Endothelial cell of umbilical vein (primary cell): ENCODE data around the gene IFI27.

Experiments used
- EZH2 ChIP-seq: IDR thresholded peaks from 2 replicates; pipeline ENCODE4 v1.6.1; 2012; ENCODE audit warnings: borderline replicate concordance, low read depth, mild to moderate bottlenecking, moderate library complexity, low read length, inconsistent platforms; ENCODE audit not compliant: severe bottlenecking
- MAX ChIP-seq: IDR thresholded peaks from 2 replicates; pipeline ENCODE4 v1.6.1; 2011; ENCODE audit not compliant: insufficient read depth, insufficient read length
- MYC ChIP-seq: IDR thresholded peaks from one replicate; pipeline ENCODE4 v1.6.1; 2011; ENCODE audit warnings: mild to moderate bottlenecking, low read depth, low read length
- POLR2A ChIP-seq: IDR thresholded peaks from 2 replicates; pipeline ENCODE4 v1.6.1; 2012; ENCODE audit warnings: low read depth, mild to moderate bottlenecking, control low read depth, low read length
- TF ChIP-seq, protein P1 (sequence below), 2 donors: IDR thresholded peaks; 1 replicate in 1 of 2; 2 replicates in 1 of 2; pipeline ENCODE4 v1.5.1; 2011; ENCODE audit warnings: low read length in 2 of 2, mild to moderate bottlenecking in 2 of 2, moderate library complexity in 2 of 2, control low read depth in 1 of 2, inconsistent platforms in 1 of 2, low read depth in 1 of 2; ENCODE audit not compliant: insufficient read depth in 1 of 2; ENCODE audit errors: extremely low read depth in 1 of 2

DNA sequence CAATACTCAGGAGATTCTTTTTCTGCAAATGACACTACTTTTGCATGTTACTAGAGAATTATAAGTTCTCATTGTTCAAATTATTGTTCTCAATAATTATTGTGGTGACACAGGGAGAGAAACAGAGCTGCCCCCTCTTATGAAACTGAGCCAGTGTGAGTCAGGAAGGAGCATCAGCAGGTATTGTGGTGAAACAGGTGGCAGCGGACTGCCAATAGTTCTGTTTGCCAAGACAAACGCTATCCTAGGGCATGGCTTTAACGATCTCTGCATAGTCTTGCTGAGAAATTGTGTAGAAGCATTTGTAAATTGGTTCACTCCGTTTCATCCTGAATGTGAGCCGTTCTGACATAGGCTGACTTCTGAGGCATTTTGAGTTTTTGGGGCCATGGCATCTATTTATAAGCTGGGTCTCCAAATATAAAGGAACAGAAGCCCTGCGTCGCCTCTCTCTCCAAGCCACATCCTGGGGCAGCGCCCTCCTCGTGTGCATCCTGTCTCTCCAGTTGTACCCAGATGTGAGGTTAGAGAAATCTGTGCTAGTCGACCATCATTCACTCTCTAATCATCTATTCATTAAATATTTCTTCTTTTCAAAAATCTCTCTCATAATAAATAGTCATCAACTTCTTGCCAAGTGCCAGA, 47.8 kb downstream of the IFI27 start:
- TF ChIP-seq POLR2A = no peak
- TF ChIP-seq, protein P1, sequence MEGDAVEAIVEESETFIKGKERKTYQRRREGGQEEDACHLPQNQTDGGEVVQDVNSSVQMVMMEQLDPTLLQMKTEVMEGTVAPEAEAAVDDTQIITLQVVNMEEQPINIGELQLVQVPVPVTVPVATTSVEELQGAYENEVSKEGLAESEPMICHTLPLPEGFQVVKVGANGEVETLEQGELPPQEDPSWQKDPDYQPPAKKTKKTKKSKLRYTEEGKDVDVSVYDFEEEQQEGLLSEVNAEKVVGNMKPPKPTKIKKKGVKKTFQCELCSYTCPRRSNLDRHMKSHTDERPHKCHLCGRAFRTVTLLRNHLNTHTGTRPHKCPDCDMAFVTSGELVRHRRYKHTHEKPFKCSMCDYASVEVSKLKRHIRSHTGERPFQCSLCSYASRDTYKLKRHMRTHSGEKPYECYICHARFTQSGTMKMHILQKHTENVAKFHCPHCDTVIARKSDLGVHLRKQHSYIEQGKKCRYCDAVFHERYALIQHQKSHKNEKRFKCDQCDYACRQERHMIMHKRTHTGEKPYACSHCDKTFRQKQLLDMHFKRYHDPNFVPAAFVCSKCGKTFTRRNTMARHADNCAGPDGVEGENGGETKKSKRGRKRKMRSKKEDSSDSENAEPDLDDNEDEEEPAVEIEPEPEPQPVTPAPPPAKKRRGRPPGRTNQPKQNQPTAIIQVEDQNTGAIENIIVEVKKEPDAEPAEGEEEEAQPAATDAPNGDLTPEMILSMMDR (IDR thresholded peaks at IDR 0.05; ENCODE audit: extremely low read depth in 1 of 2, insufficient read depth in 1 of 2, low read depth in 1 of 2, low read length in 2 of 2) = no peak
- no peak for TF ChIP-seq MYC
- no peak for TF ChIP-seq MAX
- TF ChIP-seq EZH2 = no peak
